Measurements from ENCODE around the gene RGS21. TPM values are rescaled to one million over a fixed set of nuclear protein-coding genes. Genes with fewer than 3 reads are reported as not detected.

Gene RGS21
- total RNA-seq (2021) (not detected in 2 replicates), Bru-seq, nascent RNA (not detected), BruChase-seq, experiment 1, labeled RNA remaining after a 2-hour chase (not detected), BruChase-seq, experiment 2, labeled RNA remaining after a 6-hour chase (not detected)
- long read RNA-seq = 0 reads

- H3K36me3 ChIP-seq (ENCODE audit: low read depth) = no peaks in the 10 kb centered on the region
- BruUV-seq (replicated peaks) = no TSS peak
- TF ChIP-seq EZH2 (IDR thresholded peaks at IDR 0.05; ENCODE audit: low read depth) = no peak
- no peak for TF ChIP-seq CTCF (conservative IDR thresholded peaks at IDR 0.05)
- no peak for DNase-seq
- H3K27ac ChIP-seq = no peak within 1 kb of the TSS
- H3K4me1 ChIP-seq (replicated peaks; ENCODE audit: insufficient read depth) = no peaks in the 10 kb centered on the region
- H3F3A ChIP-seq (ENCODE audit: insufficient read depth, low read depth) = no peaks in the 10 kb centered on the region
- no peak within 1 kb of the TSS for H3K4me3 ChIP-seq
- H3K9me3 ChIP-seq (ENCODE audit: insufficient read depth, low read depth) = no peaks in the 10 kb centered on the region
- no peak within 1 kb of the TSS for H3K4me2 ChIP-seq
- no peaks in the 10 kb centered on the region for H3K27me3 ChIP-seq (ENCODE audit: insufficient read depth, low read depth)
- POLR2A ChIA-PET (ENCODE audit: unreplicated experiment) = no interaction called here
- H4K20me1 ChIP-seq (ENCODE audit: insufficient read depth) = no peaks in the 10 kb centered on the region
- CTCF ChIA-PET = no interaction called here
- no peaks in the 10 kb centered on the region for H3K79me2 ChIP-seq (ENCODE audit: low read depth)
- H2AFZ ChIP-seq = no peak within 1 kb of the TSS
- H3K9me2 ChIP-seq (ENCODE audit: insufficient read depth) = no peaks in the 10 kb centered on the region
- intact Hi-C loops (cut with micrococcal nuclease; ENCODE audit: unreplicated experiment) = no loop called here
Measured at GRCh38 chr1:192316942-192317450, at the start of gene RGS21. Gene RGS21 (plus strand): TSS chr1:192316992. CDS start chr1:192343037, 26,045 bp downstream.

GRCh38 chr1:192268468-192269052 lies 48.2 kb upstream of the RGS21 start:
- no peaks in the 10 kb centered on the region for H3K9me3 ChIP-seq (ENCODE audit: insufficient read depth, low read depth)
- BruUV-seq (replicated peaks) = no TSS peak
- no peaks in the 10 kb centered on the region for H3K36me3 ChIP-seq (ENCODE audit: low read depth)
- H3K79me2 ChIP-seq (ENCODE audit: low read depth) = no peaks in the 10 kb centered on the region
- H3K9me2 ChIP-seq (ENCODE audit: insufficient read depth) = no peaks in the 10 kb centered on the region
- H3F3A ChIP-seq (ENCODE audit: insufficient read depth, low read depth) = no peaks in the 10 kb centered on the region
- ChIA-PET POLR2A (ENCODE audit: unreplicated experiment) (no interaction called here), CTCF (no interaction called here)
- no peaks in the 10 kb centered on the region for H3K27me3 ChIP-seq (ENCODE audit: insufficient read depth, low read depth)
- no peak overlapping the region for H3K4me3 ChIP-seq
- H4K20me1 ChIP-seq (ENCODE audit: insufficient read depth) = no peaks in the 10 kb centered on the region
- no peak overlapping the region for H3K4me2 ChIP-seq
- no peak overlapping the region for H3K27ac ChIP-seq
- no peak for DNase-seq
- intact Hi-C loops (cut with micrococcal nuclease; ENCODE audit: unreplicated experiment) = no loop called here
- no peak overlapping the region for H2AFZ ChIP-seq
- TF ChIP-seq EZH2 (IDR thresholded peaks at IDR 0.05; ENCODE audit: low read depth) = no peak
- no peak for TF ChIP-seq CTCF (conservative IDR thresholded peaks at IDR 0.05)
- no peaks in the 10 kb centered on the region for H3K4me1 ChIP-seq (replicated peaks; ENCODE audit: insufficient read depth)

- Histone ChIP-seq H3K4me1 (replicated peaks; ENCODE audit: insufficient read depth) (no peaks in the 10 kb centered on the region), H3K4me2 (no peak overlapping the region), H3K36me3 (ENCODE audit: low read depth) (no peaks in the 10 kb centered on the region), H4K20me1 (ENCODE audit: insufficient read depth) (no peaks in the 10 kb centered on the region), H3K4me3 (no peak overlapping the region), H3K9me3 (ENCODE audit: insufficient read depth, low read depth) (no peaks in the 10 kb centered on the region), H3F3A (ENCODE audit: insufficient read depth, low read depth) (no peaks in the 10 kb centered on the region), H3K27ac (no peak overlapping the region), H2AFZ (no peak overlapping the region), H3K27me3 (ENCODE audit: insufficient read depth, low read depth) (no peaks in the 10 kb centered on the region), H3K79me2 (ENCODE audit: low read depth) (no peaks in the 10 kb centered on the region), H3K9me2 (ENCODE audit: insufficient read depth) (no peaks in the 10 kb centered on the region)
- no peak for DNase-seq
- CTCF ChIA-PET = no interaction called here
- POLR2A ChIA-PET (ENCODE audit: unreplicated experiment) = no interaction called here
- BruUV-seq (replicated peaks) = no TSS peak
- intact Hi-C loops (cut with micrococcal nuclease; ENCODE audit: unreplicated experiment) = no loop called here
- TF ChIP-seq CTCF (conservative IDR thresholded peaks at IDR 0.05) = no peak
- TF ChIP-seq EZH2 (IDR thresholded peaks at IDR 0.05; ENCODE audit: low read depth) = no peak
Measured at GRCh38 chr1:192270398-192270797, 46.4 kb upstream of the RGS21 start.

Measured in PC-9 (cell line).